H1 (cell line): ENCODE results near the gene MEF2B. TPM values are rescaled to one million over a fixed set of nuclear protein-coding genes. Genes with fewer than 3 reads are reported as not detected.

Experiments used
- CTCF ChIA-PET: fragments of 300-600 bp; sonication (Branson Sonifier 250); formaldehyde crosslinking; loops from one replicate; lab custom pipeline; 2021; ENCODE audit not compliant: partially characterized antibody; lab: Charles Lee
- POLR2A ChIA-PET: fragments of 300-600 bp; sonication (Branson Sonifier 250); formaldehyde crosslinking; loops from one replicate; lab custom pipeline; 2021; ENCODE audit warnings: inconsistent platforms; ENCODE audit not compliant: partially characterized antibody; lab: Charles Lee
- DNase-seq, 2 experiments: peaks; one replicate each; pipeline versions ENCODE4 v3.0.0 to v3.0.0-alpha.2; 2010 to 2022; ENCODE audit warnings: low spot score in 2 of 2, low read depth in 1 of 2, mixed read lengths in 1 of 2
- FAIRE-seq: peaks from 2 replicates; lab custom pipeline; 2011; peaks lifted over from hg19 to GRCh38; lab: Jason Lieb, UNC
- H2AFZ ChIP-seq: 2 replicates; pipeline ENCODE4 v1.8.1; 2012; ENCODE audit warnings: low read length, inconsistent platforms
- H2AK5ac ChIP-seq: 2 replicates; pipeline ENCODE4 v1.6.1; 2013; ENCODE audit warnings: low read depth, low read length
- H2BK120ac ChIP-seq: replicated peaks from 2 replicates; pipeline ENCODE3; 2013; ENCODE audit warnings: low read depth, low read length, inconsistent platforms
- H2BK12ac ChIP-seq: 2 replicates; pipeline ENCODE4 v1.6.1; 2013; ENCODE audit warnings: low read depth, low read length
- H2BK15ac ChIP-seq: 2 replicates; pipeline ENCODE4 v1.6.1; 2013; ENCODE audit warnings: low read length
- H2BK20ac ChIP-seq: 2 replicates; pipeline ENCODE4 v1.6.1; 2013; ENCODE audit warnings: low read length
- H2BK5ac ChIP-seq: 2 replicates; pipeline ENCODE4 v1.6.1; 2013; ENCODE audit warnings: low read depth, low read length
- H3K14ac ChIP-seq: 2 replicates; pipeline ENCODE4 v1.6.1; 2013; ENCODE audit warnings: inconsistent platforms; ENCODE audit not compliant: insufficient read length
- H3K18ac ChIP-seq: 2 replicates; pipeline ENCODE4 v1.6.1; 2013; ENCODE audit warnings: low read length; ENCODE audit errors: extremely low read depth
- H3K23ac ChIP-seq: 2 replicates; pipeline ENCODE4 v1.6.1; 2013; ENCODE audit warnings: inconsistent platforms; ENCODE audit not compliant: insufficient read length
- H3K23me2 ChIP-seq: 2 replicates; pipeline ENCODE4 v1.6.1; 2013; ENCODE audit warnings: low read depth, low read length
- H3K27ac ChIP-seq: 2 replicates; pipeline ENCODE4 v1.6.1; 2011; ENCODE audit warnings: low read depth, low read length, inconsistent platforms
- H3K27me3 ChIP-seq, 4 experiments: replicated peaks in 1 of 4; 1 replicate in 1 of 4; 2 replicates in 3 of 4; pipeline versions ENCODE4 v1.6.1 to v1.8.1; 2011 to 2013; ENCODE audit warnings: low read length in 3 of 4, mild to moderate bottlenecking in 3 of 4, inconsistent platforms in 2 of 4, mixed read lengths in 2 of 4, moderate library complexity in 1 of 4; ENCODE audit not compliant: control insufficient read depth in 3 of 4, insufficient read depth in 3 of 4; ENCODE audit errors: extremely low read depth in 1 of 4
- H3K36me3 ChIP-seq, 4 experiments: 2 replicates each; pipeline versions ENCODE4 v1.6.1 to v1.8.1; 2011 to 2013; ENCODE audit warnings: mild to moderate bottlenecking in 4 of 4, low read length in 3 of 4, moderate library complexity in 2 of 4, control low read depth in 1 of 4, inconsistent platforms in 1 of 4; ENCODE audit not compliant: insufficient read depth in 4 of 4, control insufficient read depth in 2 of 4
- H3K4ac ChIP-seq: replicated peaks from 2 replicates; pipeline ENCODE3; 2013; ENCODE audit warnings: low read length, low read depth, mixed read lengths, inconsistent platforms; ENCODE audit not compliant: insufficient read length
- H3K4me1 ChIP-seq, 4 experiments: replicated peaks in 1 of 4; 1 replicate in 1 of 4; 2 replicates in 3 of 4; pipeline versions ENCODE4 v1.6.1 to v1.8.1; 2011 to 2013; ENCODE audit warnings: low read length in 3 of 4, inconsistent platforms in 2 of 4, mixed read lengths in 1 of 4; ENCODE audit not compliant: insufficient read depth in 4 of 4, control insufficient read depth in 3 of 4
- H3K4me2 ChIP-seq, 2 experiments: 2 replicates each; pipeline versions ENCODE4 v1.6.1 to v1.8.1; 2011 to 2013; ENCODE audit warnings: low read depth in 2 of 2, low read length in 2 of 2, control low read depth in 1 of 2, inconsistent platforms in 1 of 2, mild to moderate bottlenecking in 1 of 2; ENCODE audit not compliant: insufficient read depth in 1 of 2
- H3K4me3 ChIP-seq, 4 experiments: fragments of 200-600, 300-600 bp in 1 of 4; sonication (generic), shearing (Covaris generic), sonication (Bioruptor Twin) in 1 of 4; 2 replicates each; pipeline versions ENCODE4 v1.5.1 to v1.8.1; 2011 to 2016; ENCODE audit warnings: low read length in 4 of 4, low read depth in 3 of 4, control low read depth in 2 of 4, inconsistent platforms in 2 of 4, mild to moderate bottlenecking in 2 of 4, mixed read lengths in 1 of 4, moderate library complexity in 1 of 4; ENCODE audit not compliant: insufficient read depth in 2 of 4; ENCODE audit errors: extremely low read depth in 1 of 4
- H3K56ac ChIP-seq: replicated peaks from 2 replicates; pipeline ENCODE3; 2013; ENCODE audit warnings: low read depth, mild to moderate bottlenecking, mixed read lengths, low read length, inconsistent platforms; ENCODE audit not compliant: insufficient read length
- H3K79me1 ChIP-seq: 2 replicates; pipeline ENCODE4 v1.6.1; 2013; ENCODE audit warnings: low read depth, low read length, control low read depth
- H3K79me2 ChIP-seq, 2 experiments: 2 replicates each; pipeline versions ENCODE4 v1.6.1 to v1.8.1; 2012 to 2013; ENCODE audit warnings: low read length in 2 of 2, mild to moderate bottlenecking in 2 of 2, inconsistent platforms in 1 of 2; ENCODE audit not compliant: insufficient read depth in 2 of 2, control insufficient read depth in 1 of 2
- H3K9ac ChIP-seq, 4 experiments: replicated peaks in 1 of 4; 1 replicate in 1 of 4; 2 replicates in 3 of 4; pipeline versions ENCODE4 v1.6.1 to v1.8.1; 2011 to 2013; ENCODE audit warnings: low read depth in 3 of 4, low read length in 3 of 4, control low read depth in 2 of 4, mild to moderate bottlenecking in 2 of 4, moderate library complexity in 2 of 4, inconsistent platforms in 1 of 4; ENCODE audit errors: extremely low read depth in 1 of 4
- H3K9me3 ChIP-seq, 2 experiments: 2 replicates each; pipeline versions ENCODE4 v1.6.1 to v1.8.1; 2012 to 2013; ENCODE audit warnings: mild to moderate bottlenecking in 2 of 2, moderate library complexity in 2 of 2, control low read depth in 1 of 2, inconsistent platforms in 1 of 2, low read depth in 1 of 2, low read length in 1 of 2, mixed read lengths in 1 of 2; ENCODE audit not compliant: insufficient read depth in 2 of 2
- H4K20me1 ChIP-seq, 2 experiments: replicated peaks in 1 of 2; 2 replicates each; pipeline versions ENCODE3 to v1.8.1; 2011 to 2013; ENCODE audit warnings: inconsistent platforms in 2 of 2, low read length in 2 of 2, mild to moderate bottlenecking in 1 of 2; ENCODE audit not compliant: insufficient read depth in 2 of 2, control insufficient read depth in 1 of 2
- H4K5ac ChIP-seq: 2 replicates; pipeline ENCODE4 v1.6.1; 2013; ENCODE audit warnings: low read length, low read depth, mixed read lengths, inconsistent platforms; ENCODE audit not compliant: insufficient read length
- H4K8ac ChIP-seq: 2 replicates; pipeline ENCODE4 v1.8.0; 2013; ENCODE audit warnings: mild to moderate bottlenecking, moderate library complexity, low read length, inconsistent platforms; ENCODE audit not compliant: insufficient read depth; ENCODE audit errors: extremely low read depth
- H4K91ac ChIP-seq: replicated peaks from 2 replicates; pipeline ENCODE3; 2013; ENCODE audit warnings: low read length, mixed read lengths, inconsistent platforms; ENCODE audit not compliant: insufficient read length
- FOSL1 ChIP-seq: IDR thresholded peaks from 2 replicates; pipeline ENCODE4 v1.6.1; 2011; ENCODE audit warnings: mild to moderate bottlenecking, low read depth, low read length, moderate library complexity; ENCODE audit not compliant: insufficient read depth
- NRF1 ChIP-seq: IDR thresholded peaks from 2 replicates; pipeline ENCODE4 v1.6.1; 2011; ENCODE audit warnings: mild to moderate bottlenecking, low read depth, low read length, improper control_type of control experiment
- PHF8 ChIP-seq: fragments of 200-600 bp; sonication (generic); conservative IDR thresholded peaks from 2 replicates; pipeline ENCODE4 v1.7.1; 2012; ENCODE audit warnings: low read depth, mild to moderate bottlenecking, inconsistent platforms, low read length, moderate library complexity
- RBBP5 ChIP-seq: IDR thresholded peaks from 2 replicates; pipeline ENCODE4 v1.7.1; 2012; ENCODE audit warnings: low read depth, mild to moderate bottlenecking, inconsistent platforms, low read length, moderate library complexity, borderline replicate concordance
- SAP30 ChIP-seq: fragments of 300-600 bp; sonication (generic); IDR thresholded peaks from 2 replicates; pipeline ENCODE4 v1.7.1; 2012; ENCODE audit warnings: low read length, moderate library complexity, mild to moderate bottlenecking, inconsistent platforms; ENCODE audit not compliant: insufficient read depth, insufficient replicate concordance
- SP2 ChIP-seq: IDR thresholded peaks from 2 replicates; pipeline ENCODE4 v1.6.1; 2012; ENCODE audit warnings: mild to moderate bottlenecking, low read length, inconsistent platforms
- SRF ChIP-seq: IDR thresholded peaks from 2 replicates; pipeline ENCODE4 v1.6.1; 2011; ENCODE audit warnings: mild to moderate bottlenecking, low read depth, low read length, moderate library complexity
- USF2 ChIP-seq: IDR thresholded peaks from 2 replicates; pipeline ENCODE4 v1.6.1; 2011; ENCODE audit warnings: low read length, improper control_type of control experiment
- YY1 ChIP-seq: IDR thresholded peaks from 2 replicates; pipeline ENCODE4 v1.6.1; 2011; ENCODE audit warnings: low read depth, mild to moderate bottlenecking, low read length
- WGBS, 2 experiments: shearing (Covaris generic) in 1 of 2; methylation state at CpG; one replicate each; pipeline versions ENCODE4 v1.1.6 to v1.1.7; 2013 to 2015; ENCODE audit warnings: low lambda C conversion rate in 2 of 2, mixed read lengths in 2 of 2, inconsistent platforms in 1 of 2, low coverage in 1 of 2, missing lambda C conversion rate in 1 of 2; ENCODE audit not compliant: insufficient replicate concordance in 2 of 2, insufficient coverage in 1 of 2, insufficient read length in 1 of 2; ENCODE audit errors: extremely low coverage in 1 of 2, missing lambda C conversion rate in 1 of 2; 5-methylcytosine and 5-hydroxymethylcytosine counted together
- polyA plus RNA-seq, 7 experiments: library from polyadenylated mRNA; depleted of rRNA in 3 of 7; stranded (reverse) in 5 of 7; unstranded in 2 of 7; fragments of >200 nt in 5 of 7; fragments of 200-250 nt in 2 of 7; gene quantifications; 1 replicate in 5 of 7; 2 replicates in 1 of 7; 4 replicates in 1 of 7; pipeline versions ENCODE4 v1.2.1 to v1.2.3, GENCODE V29; 2011 to 2013; ENCODE audit warnings: missing spikeins in 2 of 7, mixed read lengths in 2 of 7
- total RNA-seq: library from RNA; stranded (reverse); fragmentation: NEBNext Ultra II Directional; extraction: Animal tissue kit (Norgen Biotek cat#: 25700); gene quantifications from 2 replicates; pipeline ENCODE4 v1.2.1, GENCODE V29; 2021
- TF ChIP-seq, protein P1 (sequence below), 3 experiments: IDR thresholded peaks; 1 replicate in 2 of 3; 2 replicates in 1 of 3; pipeline versions ENCODE4 v1.5.1 to v1.6.1; 2011; ENCODE audit warnings: low read length in 3 of 3, mild to moderate bottlenecking in 3 of 3, inconsistent platforms in 2 of 3, low read depth in 1 of 3, moderate library complexity in 1 of 3; ENCODE audit not compliant: insufficient read depth in 1 of 3; ENCODE audit errors: control extremely low read depth in 1 of 3

The MEF2B gene
- total and polyA plus RNA-seq, 2 of the 8 experiments (the other 6 are each of a cell fraction or from before 2014, with no cell fraction given), result 2.8 to 3.7 TPM

- H2BK120ac ChIP-seq, result no peak overlapping the region
- no peak overlapping the region for H3K23ac ChIP-seq
- no peak overlapping the region for H3K56ac ChIP-seq
- H3K79me2 ChIP-seq, result no peaks in the 10 kb centered on the region
- H2BK5ac ChIP-seq, result no peak overlapping the region
- H4K8ac ChIP-seq, result no peak overlapping the region
- H3K23me2 ChIP-seq, result peaks cover 6% of the 10 kb centered on the region; the same call in 1 of the 2 replicates
- H3K4me1 ChIP-seq, result peaks cover 0 to 16% (median 8%) of the 10 kb centered on the region in 4 experiments; a peak in 6 of 7 replicates
- POLR2A ChIA-PET, result interaction anchor here (0.6 to 1.1 kb wide), 3 partner anchors 18 to 49 kb away, joined by 3 read pairs; no protein-coding TSS in a partner anchor
- no peak overlapping the region for H3K4me2 ChIP-seq
- no peak overlapping the region for H3K14ac ChIP-seq
- H2AK5ac ChIP-seq, result no peak overlapping the region
- H2BK20ac ChIP-seq, result no peak overlapping the region
- no peak overlapping the region for H2BK12ac ChIP-seq
- peaks cover 11 to 71% (median 67%) of the 10 kb centered on the region in 4 experiments for H3K27me3 ChIP-seq
- H3K36me3 ChIP-seq, result no peaks in the 10 kb centered on the region
- no peak overlapping the region for H4K91ac ChIP-seq
- no peak overlapping the region for H2AFZ ChIP-seq
- H3K4ac ChIP-seq, result no peak overlapping the region
- CTCF ChIA-PET, result interaction anchor here (1.4 to 1.5 kb wide), 2 partner anchors 11 to 67 kb away, joined by 3 read pairs; no protein-coding TSS in a partner anchor
- FAIRE-seq (no peak), DNase-seq (no peak)
- H3K79me1 ChIP-seq, result no peaks in the 10 kb centered on the region
- no peak overlapping the region for H3K9ac ChIP-seq
- H2BK15ac ChIP-seq, result 0 out of 2 replicates have a peak overlapping the region, but pooled peaks have one; percentile 61
- no peak overlapping the region for H3K4me3 ChIP-seq
- peaks cover 5 to 23% of the 10 kb centered on the region in 2 experiments for H4K20me1 ChIP-seq
- no peaks in the 10 kb centered on the region for H3K9me3 ChIP-seq
- H3K18ac ChIP-seq, result no peak overlapping the region
- 74% methylated on average over 9 of the region's 9 CpGs; no CpG with 5 or more reads in 1 of the 2 experiments for WGBS, 2 experiments
- H3K27ac ChIP-seq, result no peak overlapping the region
- no peak overlapping the region for H4K5ac ChIP-seq
- TF ChIP-seq RBBP5 (no peak), YY1 (no peak), SAP30 (no peak), NRF1 (no peak), USF2 (no peak), SRF (no peak), PHF8 (no peak), SP2 (no peak), FOSL1 (no peak)
- TF ChIP-seq, protein P1, sequence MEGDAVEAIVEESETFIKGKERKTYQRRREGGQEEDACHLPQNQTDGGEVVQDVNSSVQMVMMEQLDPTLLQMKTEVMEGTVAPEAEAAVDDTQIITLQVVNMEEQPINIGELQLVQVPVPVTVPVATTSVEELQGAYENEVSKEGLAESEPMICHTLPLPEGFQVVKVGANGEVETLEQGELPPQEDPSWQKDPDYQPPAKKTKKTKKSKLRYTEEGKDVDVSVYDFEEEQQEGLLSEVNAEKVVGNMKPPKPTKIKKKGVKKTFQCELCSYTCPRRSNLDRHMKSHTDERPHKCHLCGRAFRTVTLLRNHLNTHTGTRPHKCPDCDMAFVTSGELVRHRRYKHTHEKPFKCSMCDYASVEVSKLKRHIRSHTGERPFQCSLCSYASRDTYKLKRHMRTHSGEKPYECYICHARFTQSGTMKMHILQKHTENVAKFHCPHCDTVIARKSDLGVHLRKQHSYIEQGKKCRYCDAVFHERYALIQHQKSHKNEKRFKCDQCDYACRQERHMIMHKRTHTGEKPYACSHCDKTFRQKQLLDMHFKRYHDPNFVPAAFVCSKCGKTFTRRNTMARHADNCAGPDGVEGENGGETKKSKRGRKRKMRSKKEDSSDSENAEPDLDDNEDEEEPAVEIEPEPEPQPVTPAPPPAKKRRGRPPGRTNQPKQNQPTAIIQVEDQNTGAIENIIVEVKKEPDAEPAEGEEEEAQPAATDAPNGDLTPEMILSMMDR (IDR thresholded peaks at IDR 0.05; ENCODE audit: control extremely low read depth in 1 of 3, insufficient read depth in 1 of 3, low read depth in 1 of 3, low read length in 3 of 3), result no peak
Measured at GRCh38 chr19:19209372-19209771, 39.3 kb upstream of the MEF2B start.
